WERI-Rb-1 (cell line): ENCODE data around the gene POLR2M.

ENCODE experiments used
- DNase-seq: peaks from one replicate; pipeline ENCODE4 v3.0.0-alpha.2; 2020
- H3K27ac ChIP-seq: fragments of 250-450 bp; sonication (Bioruptor Pico); 2 replicates; pipeline ENCODE4 v1.5.1; 2020; ENCODE audit warnings: mild to moderate bottlenecking, moderate library complexity
- H3K27me3 ChIP-seq: fragments of 250-450 bp; sonication (Bioruptor Pico); 2 replicates; pipeline ENCODE4 v1.5.1; 2021; ENCODE audit warnings: mild to moderate bottlenecking, low read depth, moderate library complexity; ENCODE audit not compliant: insufficient read depth, severe bottlenecking
- H3K36me3 ChIP-seq: fragments of 250-450 bp; sonication (Bioruptor Pico); 2 replicates; pipeline ENCODE4 v1.5.1; 2020; ENCODE audit warnings: mild to moderate bottlenecking, moderate library complexity
- H3K4me3 ChIP-seq: 2 replicates; pipeline ENCODE4 v1.5.1; 2011; ENCODE audit warnings: low read depth, mild to moderate bottlenecking, control low read depth, low read length
- H3K9me3 ChIP-seq: fragments of 250-450 bp; sonication (Bioruptor Pico); 2 replicates; pipeline ENCODE4 v1.5.1; 2021; ENCODE audit warnings: mild to moderate bottlenecking, moderate library complexity; ENCODE audit not compliant: severe bottlenecking
- TF ChIP-seq, protein P1 (sequence below): IDR thresholded peaks from 2 replicates; pipeline ENCODE4 v1.5.1; 2011; ENCODE audit warnings: low read depth, mild to moderate bottlenecking, control low read depth, inconsistent platforms, low read length

The POLR2M gene

DNA sequence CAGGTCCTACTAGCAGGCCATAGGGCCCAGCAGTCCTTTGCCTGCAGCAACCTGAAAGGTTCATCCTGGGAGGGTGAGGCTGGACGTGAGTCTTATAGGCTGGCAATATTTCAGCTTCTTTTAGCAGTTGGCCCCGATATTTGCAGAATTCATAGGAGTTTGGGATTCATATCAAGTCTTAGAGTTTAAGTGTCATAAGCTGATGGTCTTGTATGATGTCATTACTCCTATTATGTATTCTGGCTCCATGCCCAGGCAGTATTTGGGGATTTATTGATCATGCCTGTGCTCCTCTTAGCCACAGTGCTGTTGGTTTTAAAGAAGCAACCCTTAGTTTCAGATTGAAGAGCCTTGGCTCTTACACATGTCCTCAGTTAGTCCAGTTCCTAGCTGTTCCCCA lies 41.3 kb upstream of the POLR2M start:
- Histone ChIP-seq H3K4me3 (no peak overlapping the region), H3K36me3 (no peaks in the 10 kb centered on the region), H3K27ac (no peak overlapping the region), H3K9me3 (no peaks in the 10 kb centered on the region), H3K27me3 (no peaks in the 10 kb centered on the region)
- TF ChIP-seq, protein P1, sequence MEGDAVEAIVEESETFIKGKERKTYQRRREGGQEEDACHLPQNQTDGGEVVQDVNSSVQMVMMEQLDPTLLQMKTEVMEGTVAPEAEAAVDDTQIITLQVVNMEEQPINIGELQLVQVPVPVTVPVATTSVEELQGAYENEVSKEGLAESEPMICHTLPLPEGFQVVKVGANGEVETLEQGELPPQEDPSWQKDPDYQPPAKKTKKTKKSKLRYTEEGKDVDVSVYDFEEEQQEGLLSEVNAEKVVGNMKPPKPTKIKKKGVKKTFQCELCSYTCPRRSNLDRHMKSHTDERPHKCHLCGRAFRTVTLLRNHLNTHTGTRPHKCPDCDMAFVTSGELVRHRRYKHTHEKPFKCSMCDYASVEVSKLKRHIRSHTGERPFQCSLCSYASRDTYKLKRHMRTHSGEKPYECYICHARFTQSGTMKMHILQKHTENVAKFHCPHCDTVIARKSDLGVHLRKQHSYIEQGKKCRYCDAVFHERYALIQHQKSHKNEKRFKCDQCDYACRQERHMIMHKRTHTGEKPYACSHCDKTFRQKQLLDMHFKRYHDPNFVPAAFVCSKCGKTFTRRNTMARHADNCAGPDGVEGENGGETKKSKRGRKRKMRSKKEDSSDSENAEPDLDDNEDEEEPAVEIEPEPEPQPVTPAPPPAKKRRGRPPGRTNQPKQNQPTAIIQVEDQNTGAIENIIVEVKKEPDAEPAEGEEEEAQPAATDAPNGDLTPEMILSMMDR, result no peak
- DNase-seq, result no peak

DNA sequence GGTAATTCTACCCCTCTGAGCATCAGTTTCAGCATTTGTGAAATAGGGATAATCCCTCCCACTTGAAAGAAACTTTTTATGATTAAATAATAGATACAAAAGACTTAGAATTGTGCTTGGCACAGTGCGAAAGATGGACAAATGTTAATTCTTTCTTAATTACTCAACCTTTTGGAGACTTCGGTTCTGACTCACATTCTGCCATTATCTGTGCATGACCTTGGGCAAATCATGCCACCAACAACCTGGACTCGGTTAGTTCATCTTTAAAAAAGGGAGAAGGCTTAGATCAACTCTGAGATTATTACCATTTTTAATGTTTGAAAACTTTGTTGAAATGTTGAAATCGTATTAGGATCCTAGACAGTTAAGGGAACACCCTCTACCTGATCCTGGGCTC lies 40.6 kb upstream of the POLR2M start:
- no peaks in the 10 kb centered on the region for H3K36me3 ChIP-seq
- no peak for DNase-seq
- TF ChIP-seq, protein P1, result no peak
- no peaks in the 10 kb centered on the region for H3K27me3 ChIP-seq
- H3K27ac ChIP-seq, result no peak overlapping the region
- H3K9me3 ChIP-seq, result no peaks in the 10 kb centered on the region
- H3K4me3 ChIP-seq, result no peak overlapping the region

DNA sequence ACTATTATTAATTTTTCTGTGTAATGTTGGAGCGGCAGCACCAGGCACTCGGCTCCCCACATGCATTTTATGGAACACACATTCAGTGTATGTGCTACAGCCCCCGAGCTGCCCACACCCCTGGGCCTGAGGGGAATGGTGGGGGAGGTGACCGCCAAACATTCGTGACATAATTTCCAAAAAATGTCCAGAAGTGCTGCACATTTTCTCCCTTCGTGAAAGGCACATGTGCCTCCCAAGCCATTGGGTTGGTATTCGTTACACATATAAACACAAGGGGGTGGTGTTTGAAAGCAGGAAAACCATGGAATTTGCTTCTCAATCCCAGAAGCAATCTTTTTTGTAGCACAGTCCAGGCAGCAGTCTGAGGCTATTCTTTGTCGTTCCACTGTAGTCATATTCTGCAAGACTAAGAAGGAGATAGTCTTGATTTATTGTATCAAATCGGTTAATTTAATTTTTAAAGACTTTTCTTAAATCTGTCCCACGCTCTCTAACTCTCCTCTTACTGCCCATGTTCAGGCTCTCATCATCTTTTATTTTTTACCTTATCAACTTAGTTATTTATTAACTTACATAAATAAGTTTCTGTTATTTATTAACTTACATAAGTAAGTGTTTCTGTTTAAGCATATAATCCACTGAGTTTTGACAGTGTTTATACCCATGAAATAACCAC lies 39.2 kb upstream of the POLR2M start:
- no peak overlapping the region for H3K27ac ChIP-seq
- no peaks in the 10 kb centered on the region for H3K9me3 ChIP-seq
- H3K36me3 ChIP-seq, result no peaks in the 10 kb centered on the region
- no peak for DNase-seq
- H3K4me3 ChIP-seq, result no peak overlapping the region
- TF ChIP-seq, protein P1, result peak; percentile 43
- no peaks in the 10 kb centered on the region for H3K27me3 ChIP-seq

DNA sequence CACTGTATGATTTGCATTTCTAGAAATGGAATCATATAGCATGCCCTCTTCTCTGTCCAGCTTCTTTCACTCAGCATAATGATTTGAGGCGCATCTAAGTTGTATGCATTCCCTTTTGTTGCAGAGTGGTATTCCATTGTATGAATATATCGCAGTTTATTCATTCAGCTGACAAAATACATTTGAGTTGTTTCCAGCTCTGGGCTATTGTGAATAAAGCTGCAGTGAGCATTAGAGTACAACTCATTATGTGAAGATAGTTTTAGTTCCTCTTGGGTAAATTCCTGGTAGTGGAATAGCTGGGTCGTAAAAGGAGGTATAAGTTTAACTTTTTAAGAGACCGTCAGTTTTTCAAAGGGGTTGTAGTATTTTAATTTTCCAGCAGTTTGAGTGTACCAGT lies 38.5 kb upstream of the POLR2M start:
- H3K4me3 ChIP-seq, result no peak overlapping the region

DNA sequence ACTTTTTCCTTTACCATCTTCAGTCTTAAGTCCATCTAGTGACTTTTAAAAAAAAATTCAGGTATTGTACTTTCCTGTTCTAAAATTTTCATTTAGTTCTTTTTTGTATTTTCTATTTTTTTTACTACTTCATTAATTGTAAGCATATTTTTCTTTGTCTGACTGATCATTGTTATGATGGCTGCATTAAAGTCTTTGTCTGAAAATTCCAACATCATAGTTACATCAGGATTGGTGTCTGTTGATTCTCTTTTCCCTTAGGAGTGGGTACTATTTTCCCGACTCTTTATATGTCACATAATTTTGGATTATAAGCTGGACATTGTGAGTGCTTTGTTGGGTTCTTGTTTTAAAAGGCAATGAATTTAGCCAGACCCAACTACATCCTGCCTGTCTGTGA lies 34.9 kb upstream of the POLR2M start:
- Histone ChIP-seq H3K27ac (no peak overlapping the region), H3K27me3 (no peaks in the 10 kb centered on the region), H3K9me3 (no peaks in the 10 kb centered on the region), H3K4me3 (no peak overlapping the region), H3K36me3 (no peaks in the 10 kb centered on the region)
- no peak for DNase-seq
- TF ChIP-seq, protein P1, result no peak

More for the DNA sequence above, 38.5 kb upstream of the POLR2M start:
- Histone ChIP-seq H3K9me3 (no peaks in the 10 kb centered on the region), H3K36me3 (no peaks in the 10 kb centered on the region), H3K27me3 (no peaks in the 10 kb centered on the region), H3K27ac (no peak overlapping the region)
- TF ChIP-seq, protein P1, result no peak
- no peak for DNase-seq
